ENCODE data around the gene ATP6V1G3.
"Not testable (repeated sequence)": the region's sequence is repeated elsewhere in the genome, so short reads cannot be mapped to it uniquely, and the experiment has no call there.

ATP6V1G3 gene

DNA sequence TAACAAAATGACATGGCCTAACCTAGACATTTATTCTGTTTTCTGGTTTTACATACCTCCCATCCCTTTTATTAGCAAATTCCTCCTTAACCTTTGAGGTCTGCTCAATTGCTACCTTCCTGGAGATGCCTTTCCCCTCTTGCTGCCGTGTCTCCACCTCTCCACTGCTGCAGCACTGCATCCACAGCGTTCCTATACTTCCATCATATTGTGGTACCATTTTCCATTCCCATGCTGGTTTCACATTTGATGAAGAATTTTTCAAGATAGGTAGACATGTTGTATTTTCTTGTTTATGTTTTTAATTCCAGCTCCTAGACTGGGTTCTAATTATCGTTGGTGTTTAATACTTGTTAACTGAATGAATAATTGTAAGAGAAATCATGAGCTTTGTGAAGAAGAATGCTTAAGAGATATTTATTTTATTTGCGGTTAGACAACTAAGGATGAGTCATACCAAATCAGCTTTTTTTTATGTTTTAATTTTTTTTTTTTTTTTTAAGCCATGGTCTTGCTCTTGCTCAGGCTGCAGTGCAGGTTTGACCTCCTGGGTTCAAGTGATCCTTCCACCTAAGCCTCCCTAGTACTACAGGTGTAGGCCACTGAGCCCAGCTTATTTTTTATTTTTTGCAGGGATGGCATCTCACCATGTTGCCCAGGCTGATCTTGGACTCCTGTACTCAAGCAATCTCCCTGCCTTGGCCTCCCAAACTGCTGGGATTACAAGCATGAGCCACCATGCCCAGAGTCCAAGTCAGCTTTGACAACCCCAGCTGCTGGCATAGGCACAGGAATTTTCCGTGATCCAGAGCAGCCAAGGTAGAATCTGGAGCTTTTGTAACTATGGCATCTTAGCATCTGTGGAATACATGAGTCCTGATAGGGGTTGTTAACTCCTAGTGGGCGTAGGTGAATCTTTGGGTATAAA, 44.0 kb downstream of the ATP6V1G3 start:
- no peak for DNase-seq (ENCODE audit: low spot score)

DNA sequence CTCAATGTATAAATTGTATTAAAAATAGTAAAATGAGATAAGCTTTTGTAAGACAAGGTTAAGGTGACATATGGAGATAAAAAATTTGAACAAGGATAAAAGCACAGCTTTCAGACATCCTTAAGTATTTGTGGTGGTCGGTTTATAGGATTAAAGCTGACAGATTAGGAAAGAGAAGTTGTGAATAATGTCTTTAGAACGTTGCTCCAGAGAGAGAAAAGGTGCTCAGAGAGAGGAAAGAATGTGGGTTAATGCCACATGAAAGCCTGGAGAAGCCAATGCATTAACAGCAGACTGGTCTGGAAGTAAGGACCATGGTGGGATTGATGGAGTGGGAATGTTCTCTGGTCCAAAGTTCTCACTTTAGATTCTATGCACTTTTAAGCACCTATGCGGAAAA, 44.8 kb downstream of the ATP6V1G3 start:
- no peak for DNase-seq (ENCODE audit: low spot score)

DNA sequence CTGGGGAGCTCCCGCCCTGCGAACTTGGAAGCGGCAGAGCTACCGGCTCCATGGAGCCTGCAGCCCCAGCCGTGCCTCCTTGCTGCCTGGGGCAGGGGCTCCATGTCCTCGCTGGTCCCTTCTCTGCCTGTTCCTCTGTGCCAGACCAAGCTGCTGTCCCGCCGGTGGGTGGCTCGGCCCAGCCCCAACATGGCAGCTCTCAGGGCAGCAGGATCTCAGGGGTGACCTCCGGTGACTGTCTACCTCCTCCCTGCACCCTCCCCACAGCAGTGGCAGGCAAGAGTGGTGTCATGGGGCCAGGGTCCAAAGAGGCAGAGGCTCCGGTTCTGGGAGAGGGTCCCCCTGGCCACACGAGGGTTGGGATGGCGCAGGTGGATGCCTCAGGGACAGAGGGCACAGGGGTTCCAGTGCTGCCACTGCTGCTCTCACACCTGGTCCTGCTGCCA, 45.8 kb downstream of the ATP6V1G3 start:
- no peak for DNase-seq (ENCODE audit: low spot score)

DNA sequence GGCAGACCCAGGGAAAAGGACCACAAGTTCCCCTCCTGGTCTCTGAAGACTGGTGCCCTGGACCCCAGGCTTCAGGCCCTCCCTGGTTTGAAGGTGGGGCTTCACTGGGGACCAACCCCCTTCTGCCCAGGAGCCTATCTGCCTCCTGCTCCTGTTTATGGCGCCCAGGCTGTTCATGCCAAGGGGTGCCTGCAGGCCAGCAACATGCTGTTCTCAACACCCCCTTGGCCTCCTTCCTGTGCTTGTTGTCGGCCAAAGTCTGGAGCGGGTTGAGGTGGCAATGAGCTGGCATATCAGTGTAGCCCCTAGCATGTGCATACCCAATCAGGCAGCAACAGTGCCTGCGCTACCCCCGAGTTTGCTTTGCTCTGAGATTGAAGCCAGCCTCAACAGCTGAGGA, 46.3 kb downstream of the ATP6V1G3 start:
- DNase-seq (ENCODE audit: low spot score) = no peak

DNA sequence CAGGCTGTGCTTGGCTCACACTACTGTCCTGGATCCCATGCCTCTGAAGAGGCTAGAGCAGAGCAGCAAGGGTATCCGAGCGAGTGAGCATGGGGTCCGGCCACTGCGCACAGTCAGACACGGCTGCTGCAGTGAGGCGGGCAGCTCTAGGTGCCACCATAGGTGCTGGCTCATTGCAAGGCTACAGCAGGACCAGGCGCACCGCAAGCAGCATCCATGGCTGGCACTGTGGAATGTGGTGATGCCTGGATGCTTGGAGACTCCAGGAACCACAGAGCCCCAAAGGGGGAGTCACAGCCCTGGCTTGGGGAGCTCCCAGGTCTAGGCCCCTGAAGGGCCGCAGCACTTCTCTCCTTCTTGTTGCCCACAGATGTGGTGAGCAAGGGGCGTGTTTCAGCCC, 47.2 kb downstream of the ATP6V1G3 start:
- DNase-seq (ENCODE audit: low spot score) = no peak

DNA sequence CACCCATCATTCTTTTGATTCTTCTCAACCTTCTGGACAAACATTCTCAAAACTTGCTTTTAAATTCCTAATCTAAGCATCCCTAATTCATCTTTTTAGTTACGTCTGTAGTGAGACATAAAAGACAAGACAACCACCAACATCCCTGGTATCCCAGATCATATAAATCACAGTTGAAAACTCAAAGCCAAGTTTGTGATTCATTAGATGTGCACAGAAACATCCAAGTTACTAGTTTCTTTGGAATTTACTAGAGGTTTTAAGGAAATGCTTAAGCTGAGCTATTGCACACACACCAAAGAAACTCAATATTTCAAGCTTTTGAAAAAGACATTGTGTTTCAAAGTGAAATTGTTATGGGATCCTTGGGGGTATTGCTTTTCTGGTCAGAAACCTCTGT, 47.6 kb downstream of the ATP6V1G3 start:
- peak; percentile 12 for DNase-seq (ENCODE audit: low spot score)

DNA sequence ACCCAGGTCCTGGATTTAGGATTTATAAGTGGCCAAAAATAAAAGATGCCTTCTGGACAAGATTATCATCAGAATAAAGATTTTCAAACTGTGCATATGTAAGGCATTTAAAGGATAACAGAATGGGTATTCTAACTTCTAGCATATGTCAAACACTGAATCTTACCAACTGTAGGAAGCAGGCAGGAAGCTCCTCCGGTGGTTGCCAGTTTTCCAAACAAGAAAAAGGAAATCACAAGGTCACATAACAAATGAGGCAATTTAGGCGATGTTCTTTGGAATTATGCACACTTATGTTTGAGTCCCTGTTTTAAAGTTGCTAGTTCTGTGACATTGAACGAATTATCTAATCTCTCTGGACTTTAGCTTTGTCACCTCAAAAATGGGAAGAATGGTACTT, 48.9 kb downstream of the ATP6V1G3 start:
- DNase-seq (ENCODE audit: low spot score) = no peak

DNA sequence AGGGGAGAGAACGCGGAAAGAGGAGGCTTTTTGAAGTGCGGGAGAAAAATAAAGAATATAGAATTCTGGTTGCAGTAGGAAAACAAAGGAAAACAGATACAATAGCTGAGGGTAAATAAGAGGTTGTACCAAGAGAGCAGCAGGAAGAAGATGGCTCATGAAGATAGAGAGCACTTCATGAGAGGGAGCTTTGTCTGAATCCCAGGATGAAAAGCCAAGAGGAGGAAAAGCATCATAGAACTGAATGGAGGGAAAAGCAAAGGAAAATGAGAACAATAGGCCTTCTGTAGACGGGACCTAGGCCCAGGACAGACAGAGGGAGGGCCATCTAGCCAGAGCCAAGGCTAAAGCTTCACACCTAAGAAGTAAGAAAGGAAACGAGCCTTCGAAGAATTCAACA, 49.5 kb downstream of the ATP6V1G3 start:
- no peak for DNase-seq (ENCODE audit: low spot score)

DNA sequence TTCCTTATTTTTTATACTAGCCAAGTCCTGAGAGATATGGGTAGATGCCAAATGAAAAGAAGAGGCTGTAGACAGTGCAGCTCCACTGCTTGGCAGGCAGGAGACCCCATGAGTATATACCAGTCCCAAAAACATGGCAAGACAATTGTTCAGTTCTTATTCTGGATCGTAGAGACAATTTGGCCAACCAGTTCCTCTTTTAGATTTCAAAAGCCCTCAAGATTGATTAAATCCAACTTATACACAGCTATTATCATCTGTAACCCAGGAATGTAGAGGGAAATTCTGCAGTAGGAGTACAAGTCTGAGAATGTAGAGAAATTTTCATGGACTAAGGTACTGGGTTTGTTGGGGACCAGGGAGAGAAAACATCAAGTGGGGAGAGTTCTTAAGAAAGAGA, 50.3 kb downstream of the ATP6V1G3 start:
- no peak for DNase-seq (ENCODE audit: low spot score)

DNA sequence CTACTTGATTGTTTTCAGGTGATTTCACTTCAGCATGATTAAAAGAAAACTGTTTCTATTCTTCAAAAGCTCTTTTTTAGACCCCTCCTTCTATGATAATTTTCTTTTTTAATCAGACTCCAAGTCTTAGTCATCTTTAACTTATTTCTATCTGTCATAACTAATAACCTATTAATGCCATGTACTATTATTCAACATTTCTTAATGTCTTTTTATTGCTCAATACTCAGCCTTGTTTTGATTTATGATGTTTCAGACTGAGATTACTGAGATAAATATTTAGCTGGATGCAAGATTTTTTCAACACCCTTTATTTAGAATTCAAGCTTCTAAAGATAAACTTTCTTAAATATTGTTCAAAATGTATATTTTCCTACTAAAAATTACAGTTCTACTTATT, 53.6 kb downstream of the ATP6V1G3 start:
- no peak for DNase-seq (ENCODE audit: low spot score)

DNA sequence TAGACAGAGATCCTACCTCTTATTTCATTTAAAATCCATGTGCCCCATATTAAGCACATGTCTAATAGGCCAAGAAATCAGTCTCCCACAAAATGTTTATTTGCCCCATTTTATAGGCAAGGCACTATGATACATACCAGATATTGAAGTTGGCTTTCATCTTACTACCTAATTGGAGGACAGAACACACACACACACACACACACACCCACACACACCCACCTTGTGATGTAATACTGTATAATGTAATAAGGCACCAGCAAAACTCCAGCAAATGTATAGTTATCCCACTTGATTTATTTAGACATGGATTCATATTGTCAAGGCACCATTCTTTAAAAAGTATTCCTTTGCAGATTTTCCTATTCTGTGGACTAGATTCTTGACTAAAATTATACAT, 56.8 kb downstream of the ATP6V1G3 start:
- DNase-seq (ENCODE audit: low spot score) = no peak

DNA sequence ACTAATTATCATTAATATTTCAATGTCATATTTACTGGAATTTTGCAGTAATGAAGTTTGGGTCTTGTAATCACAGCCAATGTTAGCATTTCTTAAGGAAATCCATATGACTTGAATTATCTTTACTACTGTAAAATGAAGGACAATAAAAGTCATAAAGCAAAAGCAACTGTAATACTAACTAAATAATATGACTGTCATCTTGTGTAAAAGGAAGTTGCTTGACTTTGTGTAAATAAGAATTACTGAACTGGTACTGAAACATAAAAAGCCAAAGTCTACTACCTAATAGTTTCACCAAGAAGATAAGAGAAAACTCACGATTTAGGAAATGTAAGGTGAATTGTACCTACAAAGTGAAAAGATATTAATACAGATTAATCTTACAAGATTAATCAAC, 57.5 kb downstream of the ATP6V1G3 start:
- DNase-seq (ENCODE audit: low spot score) = no peak

DNA sequence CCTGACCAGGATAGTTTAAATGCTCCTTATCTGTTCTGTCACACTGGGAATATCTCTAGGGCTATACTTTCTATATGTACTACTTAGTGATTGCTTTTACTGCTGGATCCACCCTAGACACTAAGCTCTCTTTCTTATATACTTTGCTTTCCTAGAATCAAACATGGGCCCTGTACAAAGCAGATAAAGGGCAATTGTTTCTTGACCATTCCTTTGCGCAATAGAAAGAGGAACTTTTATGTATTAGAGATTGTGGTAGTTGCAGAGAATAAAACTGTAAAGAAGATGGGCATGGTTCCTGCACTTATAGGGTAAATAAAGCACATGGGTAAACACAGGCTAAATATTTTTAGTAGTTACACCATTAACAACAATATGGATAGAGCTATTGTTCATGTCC, 58.8 kb downstream of the ATP6V1G3 start:
- no peak for DNase-seq (ENCODE audit: low spot score)

DNA sequence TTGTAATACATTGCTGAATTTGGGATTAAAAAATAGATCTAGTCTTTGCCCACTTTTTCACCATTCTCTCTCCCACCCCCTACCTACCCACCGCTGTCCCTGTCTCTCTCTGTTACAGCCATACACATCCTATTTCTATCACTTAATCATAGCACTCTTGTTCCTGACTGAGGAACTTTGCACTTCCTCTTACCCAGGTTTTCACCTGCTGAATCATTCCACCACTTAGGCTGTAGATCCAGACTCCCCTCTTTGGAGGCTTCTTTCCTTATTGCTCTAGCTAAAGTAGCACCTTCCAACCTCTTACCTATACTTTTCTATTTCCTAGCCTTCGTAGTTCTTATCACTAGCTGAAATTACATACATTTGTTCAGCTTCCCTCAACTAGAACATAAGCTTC, 59.6 kb downstream of the ATP6V1G3 start:
- DNase-seq (ENCODE audit: low spot score) = no peak

DNA sequence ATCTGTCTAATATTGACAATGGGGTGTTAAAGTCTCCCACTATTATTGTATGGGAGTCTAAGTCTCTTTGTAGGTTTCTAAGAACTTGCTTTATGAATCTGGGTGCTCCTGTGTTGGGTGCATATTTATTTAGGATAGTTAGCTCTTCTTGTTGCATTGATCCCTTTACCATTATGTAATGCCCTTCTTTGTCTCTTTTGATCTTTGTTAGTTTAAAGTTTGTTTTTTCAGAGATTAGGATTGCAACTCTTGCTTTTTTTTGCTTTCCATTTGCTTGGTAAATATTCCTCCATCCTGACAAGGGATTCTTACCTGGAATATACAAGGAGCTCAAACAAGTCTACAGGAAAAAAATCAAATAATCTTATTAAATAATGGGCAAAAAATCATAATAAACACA, 63.1 kb downstream of the ATP6V1G3 start:
- not testable (repeated sequence) for DNase-seq (ENCODE audit: low spot score)
